DLD1 (cell line): ENCODE data around the gene SLC7A10.

Experiments
- in situ Hi-C: cut with HindIII; loops from 2 replicates; pipeline ENCODE4 v1.10.0; 2017; ENCODE audit warnings: low sequenced_read_pairs

SLC7A10 gene

GRCh38 chr19:33225458-33225926 is at the start of gene SLC7A10:
TSS of gene SLC7A10 (minus strand) at chr19:33225850. CDS start at chr19:33225703, 147 bp downstream.
- in situ Hi-C loops, result no loop called here

GRCh38 chr19:33274663-33275558 is 49.3 kb upstream of the SLC7A10 start:
- in situ Hi-C loops, result no loop called here

GRCh38 chr19:33273881-33274662 is 48.4 kb upstream of the SLC7A10 start:
- in situ Hi-C loops, result no loop called here

- in situ Hi-C loops, result no loop called here
These were observed 47.6 kb upstream of the SLC7A10 start for GRCh38 chr19:33273065-33273736.

- in situ Hi-C loops, result no loop called here
These were observed 45.8 kb upstream of the SLC7A10 start for GRCh38 chr19:33271246-33272021.

- in situ Hi-C loops, result no loop called here
These were observed 45.1 kb upstream of the SLC7A10 start for GRCh38 chr19:33270769-33271168.

- in situ Hi-C loops, result no loop called here
These were observed 43.4 kb upstream of the SLC7A10 start for GRCh38 chr19:33269016-33269415.

GRCh38 chr19:33268162-33268991 is 42.7 kb upstream of the SLC7A10 start:
- in situ Hi-C loops, result no loop called here

GRCh38 chr19:33267706-33268105 is 42.1 kb upstream of the SLC7A10 start:
- in situ Hi-C loops, result no loop called here

GRCh38 chr19:33266974-33267484 is 41.4 kb upstream of the SLC7A10 start:
- in situ Hi-C loops, result no loop called here

- in situ Hi-C loops, result no loop called here
These were observed 39.3 kb upstream of the SLC7A10 start for GRCh38 chr19:33264881-33265445.

GRCh38 chr19:33263325-33264023 is 37.8 kb upstream of the SLC7A10 start:
- in situ Hi-C loops, result no loop called here

- in situ Hi-C loops, result no loop called here
These were observed 36.0 kb upstream of the SLC7A10 start for GRCh38 chr19:33261511-33262189.

- in situ Hi-C loops, result no loop called here
These were observed 35.2 kb upstream of the SLC7A10 start for GRCh38 chr19:33260628-33261418.

- in situ Hi-C loops, result no loop called here
These were observed 33.9 kb upstream of the SLC7A10 start for GRCh38 chr19:33259539-33259938.

- in situ Hi-C loops, result no loop called here
These were observed 32.2 kb upstream of the SLC7A10 start for GRCh38 chr19:33257828-33258227.

GRCh38 chr19:33256261-33256660 is 30.6 kb upstream of the SLC7A10 start:
- in situ Hi-C loops, result no loop called here
